Right lobe of liver (tissue), 4 donors: ENCODE results near the gene CTPS1.

Source experiments
- POLR2A ChIP-seq: fragments of 450-650 bp; IDR thresholded peaks from one replicate; pipeline ENCODE4 v1.6.1; 2017; ENCODE audit warnings: antibody characterized with exemption, mild to moderate bottlenecking
- TF ChIP-seq, protein P1 (sequence below), 4 donors: fragments of 200-600 bp in 3 of 4; fragments of 450-650 bp in 1 of 4; IDR thresholded peaks; one replicate each; pipeline versions ENCODE4 v1.5.1 to v1.8.0; 2016 to 2022; ENCODE audit warnings: antibody characterized with exemption in 4 of 4, mild to moderate bottlenecking in 2 of 4
- donor health status: DM: no; HTN: no; CAD: no.
- donor health status: DM: no; HTN: no; CAD: no.
- donor health status: DM: no; HTN: yes; CAD: no.

DNA sequence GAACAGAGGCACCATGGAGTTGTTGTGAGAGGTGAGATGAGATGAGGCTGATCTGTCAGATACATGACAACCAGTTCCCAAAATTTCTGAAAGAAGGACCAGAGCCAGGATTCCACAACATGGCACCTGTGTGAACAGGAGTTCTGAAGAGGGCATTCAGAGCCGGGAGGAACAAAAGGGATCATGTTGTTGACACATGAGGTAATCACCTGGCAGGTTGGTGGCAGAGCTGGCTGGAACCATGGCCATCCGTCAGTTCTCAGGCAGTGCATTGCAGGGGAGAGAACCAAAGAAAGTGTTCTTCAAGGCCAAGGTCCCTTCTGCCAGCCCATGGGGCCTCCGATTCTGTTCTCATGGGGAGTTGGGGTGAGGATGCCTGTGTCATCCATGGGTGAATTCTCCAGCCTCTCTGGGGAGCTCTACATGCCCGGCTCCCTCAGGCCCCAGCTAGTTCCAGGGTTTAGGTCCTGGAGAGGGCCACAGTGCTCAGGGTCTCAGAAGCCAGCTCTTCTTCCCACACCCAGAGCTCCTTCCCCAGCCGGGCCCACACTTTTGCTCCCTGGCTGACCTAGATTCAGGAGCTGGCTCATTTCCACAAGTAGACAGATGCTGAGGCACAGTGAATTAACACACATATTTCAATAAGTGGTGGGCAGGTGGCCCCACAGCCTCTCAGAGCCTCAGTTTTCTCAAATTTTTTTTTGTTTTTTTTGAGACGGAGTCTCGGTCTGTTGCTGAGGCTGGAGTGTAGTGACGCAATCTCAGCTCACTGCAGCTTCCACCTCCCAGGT, 49.1 kb upstream of the CTPS1 start:
- TF ChIP-seq, protein P1, sequence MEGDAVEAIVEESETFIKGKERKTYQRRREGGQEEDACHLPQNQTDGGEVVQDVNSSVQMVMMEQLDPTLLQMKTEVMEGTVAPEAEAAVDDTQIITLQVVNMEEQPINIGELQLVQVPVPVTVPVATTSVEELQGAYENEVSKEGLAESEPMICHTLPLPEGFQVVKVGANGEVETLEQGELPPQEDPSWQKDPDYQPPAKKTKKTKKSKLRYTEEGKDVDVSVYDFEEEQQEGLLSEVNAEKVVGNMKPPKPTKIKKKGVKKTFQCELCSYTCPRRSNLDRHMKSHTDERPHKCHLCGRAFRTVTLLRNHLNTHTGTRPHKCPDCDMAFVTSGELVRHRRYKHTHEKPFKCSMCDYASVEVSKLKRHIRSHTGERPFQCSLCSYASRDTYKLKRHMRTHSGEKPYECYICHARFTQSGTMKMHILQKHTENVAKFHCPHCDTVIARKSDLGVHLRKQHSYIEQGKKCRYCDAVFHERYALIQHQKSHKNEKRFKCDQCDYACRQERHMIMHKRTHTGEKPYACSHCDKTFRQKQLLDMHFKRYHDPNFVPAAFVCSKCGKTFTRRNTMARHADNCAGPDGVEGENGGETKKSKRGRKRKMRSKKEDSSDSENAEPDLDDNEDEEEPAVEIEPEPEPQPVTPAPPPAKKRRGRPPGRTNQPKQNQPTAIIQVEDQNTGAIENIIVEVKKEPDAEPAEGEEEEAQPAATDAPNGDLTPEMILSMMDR (IDR thresholded peaks at IDR 0.05): no peak
- no peak for TF ChIP-seq POLR2A
